ENCODE results near the gene RPAIN. TPM values are rescaled to one million over a fixed set of nuclear protein-coding genes. Genes with fewer than 3 reads are reported as not detected.

Gene RPAIN
- total RNA-seq, 1 experiment from 2014 or later, result 120 TPM

DNA sequence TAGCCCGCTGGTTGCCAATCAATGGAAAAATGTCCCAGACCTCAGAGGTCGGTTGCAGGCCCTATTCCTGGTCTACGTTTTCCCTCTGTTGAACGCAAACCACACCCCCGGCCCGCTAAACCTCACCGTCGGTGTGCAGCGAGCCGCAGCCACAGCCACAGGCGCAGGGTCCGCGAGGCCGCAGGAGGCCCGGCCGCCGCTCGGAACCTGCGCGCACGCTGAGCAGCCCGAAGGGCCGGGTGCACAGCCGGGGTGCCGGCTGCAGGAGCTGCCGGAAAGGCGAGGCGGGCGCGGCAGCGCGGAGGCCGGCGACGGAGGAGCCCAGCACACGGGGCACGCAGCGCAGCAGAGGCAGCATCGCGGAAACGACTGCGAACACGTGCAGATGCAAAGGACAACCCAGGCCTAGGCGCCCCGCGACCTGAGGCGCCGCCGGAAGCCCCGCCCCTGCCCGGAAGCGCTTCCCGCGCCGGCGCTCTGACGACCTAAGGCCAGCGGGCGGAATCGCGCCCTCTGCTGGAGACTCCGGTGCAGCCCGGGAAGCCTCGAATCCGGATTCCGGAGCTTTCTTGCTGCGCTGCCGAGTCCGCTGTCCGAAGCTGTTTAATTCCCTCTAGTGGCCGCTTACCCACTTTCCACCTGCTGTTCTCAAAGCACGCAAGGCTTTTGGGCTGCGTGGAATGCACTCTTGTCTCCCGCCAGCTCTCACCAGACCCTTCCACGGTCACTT lies 18.9 kb downstream of the RPAIN start, which contains the start of gene C1QBP:
Gene C1QBP (minus strand): TSS at position 440 of the 730 bp plus-strand sequence. CDS start 82 bp downstream, at position 358.
- H3K4me1 ChIP-seq (ENCODE audit: insufficient read depth, low read length, poor library complexity, severe bottlenecking), result peaks cover 21% of the 10 kb centered on the region
- no peak for TF ChIP-seq EZH2 (IDR thresholded peaks at IDR 0.05; ENCODE audit: borderline replicate concordance, low read depth, low read length, poor library complexity, severe bottlenecking)
- TF ChIP-seq, protein P1, sequence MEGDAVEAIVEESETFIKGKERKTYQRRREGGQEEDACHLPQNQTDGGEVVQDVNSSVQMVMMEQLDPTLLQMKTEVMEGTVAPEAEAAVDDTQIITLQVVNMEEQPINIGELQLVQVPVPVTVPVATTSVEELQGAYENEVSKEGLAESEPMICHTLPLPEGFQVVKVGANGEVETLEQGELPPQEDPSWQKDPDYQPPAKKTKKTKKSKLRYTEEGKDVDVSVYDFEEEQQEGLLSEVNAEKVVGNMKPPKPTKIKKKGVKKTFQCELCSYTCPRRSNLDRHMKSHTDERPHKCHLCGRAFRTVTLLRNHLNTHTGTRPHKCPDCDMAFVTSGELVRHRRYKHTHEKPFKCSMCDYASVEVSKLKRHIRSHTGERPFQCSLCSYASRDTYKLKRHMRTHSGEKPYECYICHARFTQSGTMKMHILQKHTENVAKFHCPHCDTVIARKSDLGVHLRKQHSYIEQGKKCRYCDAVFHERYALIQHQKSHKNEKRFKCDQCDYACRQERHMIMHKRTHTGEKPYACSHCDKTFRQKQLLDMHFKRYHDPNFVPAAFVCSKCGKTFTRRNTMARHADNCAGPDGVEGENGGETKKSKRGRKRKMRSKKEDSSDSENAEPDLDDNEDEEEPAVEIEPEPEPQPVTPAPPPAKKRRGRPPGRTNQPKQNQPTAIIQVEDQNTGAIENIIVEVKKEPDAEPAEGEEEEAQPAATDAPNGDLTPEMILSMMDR (conservative IDR thresholded peaks at IDR 0.05; ENCODE audit: low read depth, low read length), result peak; percentile 98
- H3K27ac ChIP-seq (ENCODE audit: low read depth, low read length, poor library complexity, severe bottlenecking), result peak within 1 kb of the TSS; percentile 86
- DNase-seq (ENCODE audit: low spot score), result peak; percentile 94
- CTCF ChIA-PET, result interaction anchor here (0.7 to 1.3 kb wide), 9 partner anchors 10 to 998 kb away, joined by 3 to 6 read pairs (median 3); partner anchors contain the start of genes DHX33 and NUP88
- BruUV-seq (replicated peaks), result no TSS peak
- intact Hi-C loops (cut with micrococcal nuclease; ENCODE audit: unreplicated experiment), result loop anchor here (10.0 kb wide), 1 partner anchor 184 kb away; no protein-coding TSS in a partner anchor
- no peaks in the 10 kb centered on the region for H3K9me3 ChIP-seq (ENCODE audit: low read depth, low read length, poor library complexity, severe bottlenecking)
- POLR2A ChIA-PET (ENCODE audit: low non-redundant PET), result no interaction called here
- H3K4me3 ChIP-seq (ENCODE audit: low read depth, low read length, poor library complexity, severe bottlenecking), result peak within 1 kb of the TSS; percentile 96
- no peaks in the 10 kb centered on the region for H3K27me3 ChIP-seq (replicated peaks; ENCODE audit: insufficient read depth, low read depth, low read length, poor library complexity)
- peaks cover 56% of the 10 kb centered on the region for H3K36me3 ChIP-seq (ENCODE audit: insufficient read depth, low read length, poor library complexity, severe bottlenecking)

DNA sequence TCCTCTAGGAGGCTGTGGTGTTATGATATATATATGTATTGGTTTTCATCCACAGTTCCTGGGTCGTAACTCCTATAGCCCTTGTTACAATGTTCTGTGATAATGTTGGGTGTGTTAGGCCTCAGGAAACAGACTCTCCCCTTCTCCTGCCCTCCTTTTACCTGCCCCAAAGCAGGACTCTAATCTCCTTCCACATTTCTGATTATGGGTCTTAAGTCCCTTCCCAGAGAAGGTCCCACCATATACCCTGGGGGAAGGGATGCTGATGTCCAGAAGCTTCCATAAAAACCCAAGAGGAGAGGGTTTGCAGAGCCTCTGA lies 19.4 kb downstream of the RPAIN start:
- ChIA-PET CTCF (interaction anchor here (0.7 to 1.3 kb wide), 8 partner anchors 10 to 997 kb away, joined by 3 to 6 read pairs (median 4); partner anchors contain the start of genes DHX33 and NUP88), POLR2A (ENCODE audit: low non-redundant PET) (no interaction called here)
- Histone ChIP-seq H3K36me3 (ENCODE audit: insufficient read depth, low read length, poor library complexity, severe bottlenecking) (peaks cover 56% of the 10 kb centered on the region), H3K4me3 (ENCODE audit: low read depth, low read length, poor library complexity, severe bottlenecking) (peak overlapping the region; percentile 96), H3K4me1 (ENCODE audit: insufficient read depth, low read length, poor library complexity, severe bottlenecking) (peaks cover 21% of the 10 kb centered on the region), H3K9me3 (ENCODE audit: low read depth, low read length, poor library complexity, severe bottlenecking) (no peaks in the 10 kb centered on the region), H3K27ac (ENCODE audit: low read depth, low read length, poor library complexity, severe bottlenecking) (peak overlapping the region; percentile 86), H3K27me3 (replicated peaks; ENCODE audit: insufficient read depth, low read depth, low read length, poor library complexity) (no peaks in the 10 kb centered on the region)
- no peak for DNase-seq (ENCODE audit: low spot score)
- intact Hi-C loops (cut with micrococcal nuclease; ENCODE audit: unreplicated experiment), result loop anchor here (10.0 kb wide), 1 partner anchor 185 kb away; no protein-coding TSS in a partner anchor
- no TSS peak for BruUV-seq (replicated peaks)
- TF ChIP-seq, protein P1 (conservative IDR thresholded peaks at IDR 0.05; ENCODE audit: low read depth, low read length), result peak; percentile 20; the same call in 1 of the 2 replicates
- no peak for TF ChIP-seq EZH2 (IDR thresholded peaks at IDR 0.05; ENCODE audit: borderline replicate concordance, low read depth, low read length, poor library complexity, severe bottlenecking)

DNA sequence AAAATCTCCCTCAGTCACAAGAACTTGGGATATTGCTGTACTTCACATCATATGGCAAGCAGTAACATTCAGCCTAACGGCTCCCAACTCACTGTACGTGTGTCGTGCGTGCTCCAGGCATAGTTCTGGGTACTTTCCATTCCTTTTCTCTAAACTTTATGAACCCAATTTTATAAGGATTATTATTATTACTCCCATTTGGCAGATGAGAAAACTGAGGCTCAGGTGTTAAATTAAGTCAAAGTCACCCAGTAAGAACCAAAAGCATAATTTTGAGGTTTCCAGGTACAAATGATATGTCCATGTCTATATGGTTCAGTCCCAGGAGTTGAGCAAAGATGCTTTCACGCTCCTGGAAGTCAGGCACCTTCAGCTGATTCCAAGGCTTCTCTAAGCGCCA lies 23.7 kb downstream of the RPAIN start:
- Histone ChIP-seq H3K36me3 (ENCODE audit: insufficient read depth, low read length, poor library complexity, severe bottlenecking) (peaks cover 41% of the 10 kb centered on the region), H3K9me3 (ENCODE audit: low read depth, low read length, poor library complexity, severe bottlenecking) (no peaks in the 10 kb centered on the region), H3K27me3 (replicated peaks; ENCODE audit: insufficient read depth, low read depth, low read length, poor library complexity) (no peaks in the 10 kb centered on the region), H3K4me1 (ENCODE audit: insufficient read depth, low read length, poor library complexity, severe bottlenecking) (no peaks in the 10 kb centered on the region), H3K27ac (ENCODE audit: low read depth, low read length, poor library complexity, severe bottlenecking) (no peak overlapping the region), H3K4me3 (ENCODE audit: low read depth, low read length, poor library complexity, severe bottlenecking) (no peak overlapping the region)
- no peak for TF ChIP-seq EZH2 (IDR thresholded peaks at IDR 0.05; ENCODE audit: borderline replicate concordance, low read depth, low read length, poor library complexity, severe bottlenecking)
- TF ChIP-seq, protein P1 (conservative IDR thresholded peaks at IDR 0.05; ENCODE audit: low read depth, low read length), result no peak
- ChIA-PET CTCF (no interaction called here), POLR2A (ENCODE audit: low non-redundant PET) (no interaction called here)
- intact Hi-C loops (cut with micrococcal nuclease; ENCODE audit: unreplicated experiment), result no loop called here
- no peak for DNase-seq (ENCODE audit: low spot score)
- no TSS peak for BruUV-seq (replicated peaks)

Data from A673 (cell line).